ENCODE measurements around the gene CNNM4. TPM values are rescaled to one million over a fixed set of nuclear protein-coding genes. Genes with fewer than 3 reads are reported as not detected.

The CNNM4 gene
- total and polyA plus RNA-seq, 4 experiments from 2014 or later = 0.94 to 7.2 (median 6.0) TPM

DNA sequence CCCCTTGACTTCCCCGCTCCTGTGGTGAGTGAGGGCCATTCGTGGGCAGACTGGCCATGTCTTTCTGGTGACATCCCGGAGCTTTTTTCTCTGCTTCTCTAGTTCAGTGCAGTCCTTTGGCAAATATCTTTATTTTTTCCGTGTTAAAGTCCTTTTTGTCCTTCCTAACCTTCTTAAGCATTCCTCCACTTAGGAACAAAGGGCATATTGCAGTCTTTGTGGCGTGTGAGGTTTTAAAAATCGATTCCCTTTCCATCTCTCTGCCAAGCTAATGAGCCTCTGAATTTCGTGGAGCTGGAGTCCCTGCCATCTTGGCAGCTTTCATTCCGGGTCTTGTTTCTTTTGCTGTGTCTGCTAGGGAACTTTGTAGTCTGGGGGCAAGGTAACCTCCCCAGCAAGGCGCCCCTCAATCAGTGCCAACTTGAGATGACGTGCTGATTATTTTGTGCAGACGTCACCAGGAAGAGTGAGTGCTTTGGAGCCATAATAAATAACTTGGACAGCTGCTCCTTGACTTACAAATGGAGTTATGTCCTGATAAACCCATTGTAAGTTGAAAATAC lies 60.5 kb downstream of the CNNM4 start:
- Mint-ChIP-seq H3K27ac (peak overlapping the region in 6 of 7 donors; percentile 1 to 74 (median 56)), H3K9me3 (no peaks in the 10 kb centered on the region), H3K4me3 (peak overlapping the region in 5 of 8 donors; percentile 10 to 88 (median 40)), H3K4me1 (peaks cover 40 to 66% (median 50%) of the 10 kb centered on the region in 4 donors), H3K27me3 (no peaks in the 10 kb centered on the region), H3K36me3 (peaks cover 7 to 54% of the 10 kb centered on the region in 2 donors)
- Histone ChIP-seq H3K36me3 (ENCODE audit: insufficient read depth, low read length) (peaks cover 39% of the 10 kb centered on the region), H3K9me3 (ENCODE audit: control insufficient read depth in 1 of 2, low read length in 2 of 2) (no peaks in the 10 kb centered on the region), H3K27me3 (ENCODE audit: insufficient read depth, low read length) (no peaks in the 10 kb centered on the region), H3K27ac (ENCODE audit: low read depth, low read length) (no peak overlapping the region), H3K4me1 (ENCODE audit: insufficient read depth, low read length) (peaks cover 46% of the 10 kb centered on the region), H3K4me3 (ENCODE audit: low read length in 2 of 2) (no peak overlapping the region)
- intact Hi-C loops (cut with micrococcal nuclease) = no loop called here
- DNase-seq = no peak
- CTCF ChIA-PET (ENCODE audit: partially characterized antibody) = interaction anchor here (1.0 to 6.8 kb wide), 3 partner anchors 36 to 141 kb away, joined by 3 to 32 read pairs (median 3); partner anchors contain the start of genes ANKRD39 and CNNM4
- POLR2A ChIA-PET (ENCODE audit: partially characterized antibody) = interaction anchor here (1.0 to 7.6 kb wide), 5 partner anchors 15 to 103 kb away, joined by 3 to 80 read pairs (median 4); partner anchors contain the start of gene ANKRD39

DNA sequence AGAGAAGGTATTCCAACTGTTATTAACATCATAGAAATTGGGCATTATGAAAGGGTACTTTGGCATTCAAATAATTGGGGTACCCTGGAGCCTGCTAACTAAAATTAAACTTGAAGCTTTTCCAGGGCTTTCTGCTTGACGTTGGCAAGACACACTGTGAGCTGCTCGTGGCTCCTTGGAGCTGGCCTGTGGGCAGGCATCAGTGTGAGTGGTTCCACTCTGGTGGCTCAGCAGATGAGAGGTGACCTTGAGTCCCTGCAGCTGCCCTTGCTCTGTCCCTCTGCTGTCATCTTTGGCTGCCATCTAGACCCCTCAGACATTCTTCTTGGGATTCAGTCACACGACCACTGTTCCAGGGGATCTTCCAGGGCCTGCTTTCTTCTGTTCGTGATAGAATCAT lies 62.1 kb downstream of the CNNM4 start:
- peaks cover 37 to 59% (median 46%) of the 10 kb centered on the region in 4 donors for H3K4me1 Mint-ChIP-seq
- peaks cover 7 to 63% of the 10 kb centered on the region in 2 donors for H3K36me3 Mint-ChIP-seq
- no peak for DNase-seq
- H3K9me3 Mint-ChIP-seq = no peaks in the 10 kb centered on the region
- CTCF ChIA-PET (ENCODE audit: partially characterized antibody) = interaction anchor here (1.2 to 1.6 kb wide), 2 partner anchors 8 to 35 kb away, joined by 4 read pairs; partner anchors contain the start of gene ANKRD39
- Histone ChIP-seq H3K9me3 (ENCODE audit: control insufficient read depth in 1 of 2, low read length in 2 of 2) (no peaks in the 10 kb centered on the region), H3K4me3 (ENCODE audit: low read length in 2 of 2) (no peak overlapping the region), H3K36me3 (ENCODE audit: insufficient read depth, low read length) (peaks cover 47% of the 10 kb centered on the region), H3K4me1 (ENCODE audit: insufficient read depth, low read length) (peaks cover 39% of the 10 kb centered on the region), H3K27me3 (ENCODE audit: insufficient read depth, low read length) (no peaks in the 10 kb centered on the region), H3K27ac (ENCODE audit: low read depth, low read length) (no peak overlapping the region)
- POLR2A ChIA-PET (ENCODE audit: partially characterized antibody) = no interaction called here
- intact Hi-C loops (cut with micrococcal nuclease) = no loop called here
- no peaks in the 10 kb centered on the region for H3K27me3 Mint-ChIP-seq
- peak overlapping the region in 2 of 7 donors; percentile 54 to 75 for H3K27ac Mint-ChIP-seq
- H3K4me3 Mint-ChIP-seq = no peak overlapping the region

DNA sequence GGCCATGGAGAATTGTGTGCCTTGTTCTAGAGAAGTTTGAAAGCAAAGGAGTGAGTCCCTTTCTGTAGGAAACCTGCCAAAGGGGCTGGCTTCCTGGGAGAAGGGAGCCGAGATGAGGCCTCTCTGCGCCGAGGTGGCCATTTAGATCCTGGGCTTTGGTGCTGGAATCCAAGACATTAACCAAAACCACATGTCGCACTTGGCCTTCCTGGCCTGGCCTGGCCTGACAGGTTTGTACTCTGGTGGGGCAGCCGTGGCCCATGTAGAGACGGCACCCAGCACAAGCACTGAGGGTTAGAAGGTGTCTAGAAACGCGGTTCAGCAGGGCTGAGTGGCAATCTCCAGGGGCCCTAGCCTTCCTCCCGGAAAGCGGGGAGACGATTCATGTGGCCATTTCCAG lies 62.5 kb downstream of the CNNM4 start:
- Histone ChIP-seq H3K4me3 (ENCODE audit: low read length in 2 of 2) (no peak overlapping the region), H3K27ac (ENCODE audit: low read depth, low read length) (no peak overlapping the region), H3K9me3 (ENCODE audit: control insufficient read depth in 1 of 2, low read length in 2 of 2) (no peaks in the 10 kb centered on the region), H3K4me1 (ENCODE audit: insufficient read depth, low read length) (peaks cover 34% of the 10 kb centered on the region), H3K36me3 (ENCODE audit: insufficient read depth, low read length) (peaks cover 51% of the 10 kb centered on the region), H3K27me3 (ENCODE audit: insufficient read depth, low read length) (no peaks in the 10 kb centered on the region)
- ChIA-PET CTCF (ENCODE audit: partially characterized antibody) (interaction anchor here (1.6 kb wide), 1 partner anchor 8 kb away, joined by 4 read pairs; no protein-coding TSS in a partner anchor), POLR2A (ENCODE audit: partially characterized antibody) (no interaction called here)
- peaks cover 7 to 64% of the 10 kb centered on the region in 2 donors for H3K36me3 Mint-ChIP-seq
- DNase-seq = no peak
- no peak overlapping the region for H3K4me3 Mint-ChIP-seq
- no peaks in the 10 kb centered on the region for H3K27me3 Mint-ChIP-seq
- H3K4me1 Mint-ChIP-seq = peaks cover 34 to 55% (median 42%) of the 10 kb centered on the region in 4 donors
- peak overlapping the region in 2 of 7 donors; percentile 54 to 70 for H3K27ac Mint-ChIP-seq
- H3K9me3 Mint-ChIP-seq = no peaks in the 10 kb centered on the region
- intact Hi-C loops (cut with micrococcal nuclease) = no loop called here

DNA sequence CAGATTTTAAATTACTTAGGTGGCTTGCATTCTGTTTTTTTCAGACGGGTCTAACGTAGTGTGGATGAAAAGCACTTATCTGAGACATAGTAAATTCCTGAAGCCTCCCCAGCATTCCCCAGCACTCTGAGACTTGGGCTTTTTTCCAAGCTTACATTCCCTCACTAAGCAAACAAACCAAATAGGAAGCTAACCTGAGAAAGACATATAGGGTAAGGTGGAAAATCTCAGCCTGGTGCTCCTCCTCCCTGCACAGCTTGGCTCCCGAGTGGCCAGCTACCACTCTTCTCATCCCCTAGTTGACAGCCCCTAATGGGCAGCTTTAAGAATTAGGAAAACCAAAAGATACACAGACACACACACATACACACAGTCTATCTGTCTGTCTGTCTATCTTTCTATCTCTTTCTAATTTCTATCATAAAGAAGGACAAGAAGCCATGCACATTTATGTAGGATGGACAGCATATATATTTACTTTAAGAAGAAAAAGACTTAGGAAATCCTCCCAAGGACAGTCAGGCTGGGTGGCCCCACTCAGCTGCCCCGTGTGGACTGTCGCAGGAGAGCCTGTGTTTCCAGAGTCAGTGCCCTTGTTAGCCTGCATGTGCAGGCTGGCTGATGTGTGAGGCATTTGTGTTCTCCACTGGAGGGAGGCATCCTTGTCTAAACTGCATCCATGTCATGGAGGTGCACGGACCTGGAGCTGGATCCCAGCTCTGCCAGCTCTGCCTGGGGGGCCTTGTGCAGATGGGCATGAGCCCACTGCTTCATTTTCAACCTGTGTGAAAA lies 63.6 kb downstream of the CNNM4 start:
- H3K36me3 ChIP-seq (ENCODE audit: insufficient read depth, low read length) = peaks cover 59% of the 10 kb centered on the region
- intact Hi-C loops (cut with micrococcal nuclease) = no loop called here
- peaks cover 24% of the 10 kb centered on the region for H3K4me1 ChIP-seq (ENCODE audit: insufficient read depth, low read length)
- Mint-ChIP-seq H3K27me3 (no peaks in the 10 kb centered on the region), H3K4me3 (no peak overlapping the region), H3K27ac (peak overlapping the region in 4 of 7 donors; percentile 37 to 82 (median 58)), H3K36me3 (peaks cover 14 to 66% of the 10 kb centered on the region in 2 donors), H3K9me3 (no peaks in the 10 kb centered on the region), H3K4me1 (peaks cover 24 to 44% (median 32%) of the 10 kb centered on the region in 4 donors)
- H3K27ac ChIP-seq (ENCODE audit: low read depth, low read length) = no peak overlapping the region
- POLR2A ChIA-PET (ENCODE audit: partially characterized antibody) = interaction anchor here (0.8 to 2.8 kb wide), 3 partner anchors 8 to 34 kb away, joined by 3 to 9 read pairs (median 3); partner anchors contain the start of genes ANKRD39 and CNNM3
- H3K4me3 ChIP-seq (ENCODE audit: low read length in 2 of 2) = no peak overlapping the region
- H3K27me3 ChIP-seq (ENCODE audit: insufficient read depth, low read length) = no peaks in the 10 kb centered on the region
- no peaks in the 10 kb centered on the region for H3K9me3 ChIP-seq (ENCODE audit: control insufficient read depth in 1 of 2, low read length in 2 of 2)
- CTCF ChIA-PET (ENCODE audit: partially characterized antibody) = interaction anchor here (1.6 kb wide), 1 partner anchor 9 kb away, joined by 4 read pairs; no protein-coding TSS in a partner anchor
- DNase-seq = no peak

DNA sequence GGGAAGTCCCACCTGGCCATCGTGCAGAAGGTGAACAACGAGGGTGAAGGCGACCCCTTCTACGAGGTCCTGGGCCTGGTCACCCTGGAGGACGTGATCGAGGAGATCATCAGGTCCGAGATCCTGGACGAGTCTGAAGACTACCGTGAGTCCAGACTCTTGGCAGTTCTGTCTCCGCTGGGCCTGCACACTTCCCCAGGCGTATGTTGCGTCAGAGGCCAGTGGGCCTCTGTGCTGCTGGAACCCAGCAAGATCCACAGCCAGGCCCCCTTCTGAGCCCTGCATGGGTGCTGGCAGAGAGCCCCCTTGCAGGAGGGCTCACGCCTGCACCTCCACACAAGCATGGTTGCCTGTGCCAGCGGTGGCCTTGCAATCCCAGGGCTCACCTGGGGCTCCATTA lies 64.4 kb downstream of the CNNM4 start:
- Mint-ChIP-seq H3K36me3 (peaks cover 17 to 65% of the 10 kb centered on the region in 2 donors), H3K27me3 (no peaks in the 10 kb centered on the region), H3K9me3 (no peaks in the 10 kb centered on the region), H3K4me1 (peaks cover 17 to 36% (median 25%) of the 10 kb centered on the region in 4 donors), H3K27ac (no peak overlapping the region), H3K4me3 (no peak overlapping the region)
- ChIA-PET CTCF (ENCODE audit: partially characterized antibody) (no interaction called here), POLR2A (ENCODE audit: partially characterized antibody) (interaction anchor here (1.2 to 2.8 kb wide), 2 partner anchors 8 to 33 kb away, joined by 3 to 9 read pairs; partner anchors contain the start of genes ANKRD39 and CNNM3)
- Histone ChIP-seq H3K27ac (ENCODE audit: low read depth, low read length) (no peak overlapping the region), H3K4me1 (ENCODE audit: insufficient read depth, low read length) (peaks cover 16% of the 10 kb centered on the region), H3K36me3 (ENCODE audit: insufficient read depth, low read length) (peaks cover 66% of the 10 kb centered on the region), H3K27me3 (ENCODE audit: insufficient read depth, low read length) (no peaks in the 10 kb centered on the region), H3K4me3 (ENCODE audit: low read length in 2 of 2) (no peak overlapping the region), H3K9me3 (ENCODE audit: control insufficient read depth in 1 of 2, low read length in 2 of 2) (no peaks in the 10 kb centered on the region)
- intact Hi-C loops (cut with micrococcal nuclease) = no loop called here
- DNase-seq = no peak

DNA sequence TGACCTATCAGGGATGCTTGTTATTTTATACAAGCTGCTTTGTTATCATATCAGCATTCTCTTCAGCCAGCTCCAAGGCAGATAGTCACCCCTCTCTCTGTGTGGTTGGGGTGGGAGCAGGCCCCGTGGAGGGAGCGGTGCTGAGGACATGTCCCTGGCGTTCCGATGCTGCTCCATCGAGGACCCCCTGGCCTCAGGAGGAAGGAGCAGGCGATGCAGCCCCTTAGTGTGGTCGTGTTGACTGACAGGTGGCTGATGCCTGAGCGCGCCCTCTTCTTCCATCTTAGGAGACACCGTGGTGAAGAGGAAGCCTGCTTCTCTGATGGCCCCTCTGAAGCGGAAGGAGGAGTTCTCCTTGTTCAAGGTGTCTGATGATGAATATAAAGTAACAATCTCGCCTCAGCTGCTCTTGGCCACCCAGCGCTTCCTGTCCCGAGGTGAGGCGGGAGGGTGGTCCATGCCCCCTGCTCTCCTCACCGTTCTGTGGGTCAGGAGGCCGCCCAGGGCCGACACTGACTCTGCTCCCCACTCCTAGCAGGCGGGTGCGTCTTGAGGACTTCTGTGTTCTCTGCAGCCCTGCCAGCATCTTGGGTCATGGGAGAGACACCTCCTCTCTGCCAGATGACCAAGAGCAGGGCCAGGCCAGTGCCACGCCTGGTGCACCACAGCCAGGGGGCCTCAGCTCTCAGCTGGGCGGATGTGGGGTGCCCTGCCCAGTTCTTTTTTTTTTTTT lies 66.0 kb downstream of the CNNM4 start:
- H3K27ac ChIP-seq (ENCODE audit: low read depth, low read length) = no peak overlapping the region
- H3K36me3 ChIP-seq (ENCODE audit: insufficient read depth, low read length) = peaks cover 73% of the 10 kb centered on the region
- Mint-ChIP-seq H3K4me3 (no peak overlapping the region), H3K36me3 (peaks cover 26 to 72% of the 10 kb centered on the region in 2 donors), H3K4me1 (peaks cover 2 to 19% (median 10%) of the 10 kb centered on the region in 4 donors), H3K27ac (no peak overlapping the region), H3K9me3 (no peaks in the 10 kb centered on the region), H3K27me3 (no peaks in the 10 kb centered on the region)
- no peaks in the 10 kb centered on the region for H3K4me1 ChIP-seq (ENCODE audit: insufficient read depth, low read length)
- H3K4me3 ChIP-seq (ENCODE audit: low read length in 2 of 2) = no peak overlapping the region
- no peak for DNase-seq
- ChIA-PET CTCF (ENCODE audit: partially characterized antibody) (interaction anchor here (0.7 kb wide), 2 partner anchors 132 to 133 kb away, joined by 3 to 4 read pairs; no protein-coding TSS in a partner anchor), POLR2A (ENCODE audit: partially characterized antibody) (interaction anchor here (2.8 kb wide), 1 partner anchor 10 kb away, joined by 9 read pairs; the partner anchor contains the start of gene CNNM3)
- intact Hi-C loops (cut with micrococcal nuclease) = no loop called here
- H3K27me3 ChIP-seq (ENCODE audit: insufficient read depth, low read length) = no peaks in the 10 kb centered on the region
- no peaks in the 10 kb centered on the region for H3K9me3 ChIP-seq (ENCODE audit: control insufficient read depth in 1 of 2, low read length in 2 of 2)

All from CD4-positive, alpha-beta memory T cell (primary cell).